Lung (tissue), 12 donors: ENCODE data around the gene PFDN5. TPM values are rescaled to one million over a fixed set of nuclear protein-coding genes. Genes with fewer than 3 reads are reported as not detected.
A peak's percentile ranks its signal among the peaks of the same experiment; 100 is the strongest.

Source experiments
- ATAC-seq: fragments of 200-7000 bp; cut with Tn5 transposase; one replicate; pipeline ENCODE4 v1.9.1; 2020; ENCODE audit warnings: moderate number of reproducible peaks; ENCODE audit not compliant: insufficient read depth, low FRiP score
- DNase-seq, 3 donors: peaks; one replicate each; pipeline ENCODE4 v3.0.0-alpha.2; 2013 to 2017
- H3K27ac ChIP-seq, 2 donors: one replicate each; pipeline ENCODE4 v1.5.1; 2013; ENCODE audit warnings: mild to moderate bottlenecking in 2 of 2, moderate library complexity in 2 of 2, control low read depth in 1 of 2, inconsistent platforms in 1 of 2, low read depth in 1 of 2, low read length in 1 of 2
- H3K27me3 ChIP-seq, 3 donors: one replicate each; pipeline ENCODE4 v1.5.1; 2013; ENCODE audit warnings: low read length in 2 of 3; ENCODE audit not compliant: control insufficient read depth in 3 of 3, insufficient read depth in 3 of 3
- H3K36me3 ChIP-seq, 4 donors: one replicate each; pipeline ENCODE4 v1.5.1; 2013; ENCODE audit warnings: low read length in 4 of 4, mild to moderate bottlenecking in 1 of 4, moderate library complexity in 1 of 4; ENCODE audit not compliant: control insufficient read depth in 4 of 4, insufficient read depth in 4 of 4
- H3K4me1 ChIP-seq, 5 donors: one replicate each; pipeline ENCODE4 v1.5.1; 2013; ENCODE audit warnings: low read length in 5 of 5, mild to moderate bottlenecking in 2 of 5, moderate library complexity in 1 of 5; ENCODE audit not compliant: control insufficient read depth in 5 of 5, insufficient read depth in 5 of 5
- H3K4me3 ChIP-seq: one replicate; pipeline ENCODE4 v1.5.1; 2013; ENCODE audit warnings: mild to moderate bottlenecking, control low read depth, moderate library complexity
- H3K9ac ChIP-seq, 2 donors: one replicate each; pipeline ENCODE4 v1.5.1; 2013; ENCODE audit warnings: low read length in 2 of 2, control low read depth in 1 of 2; ENCODE audit not compliant: insufficient read depth in 1 of 2
- H3K9me3 ChIP-seq, 4 donors: one replicate each; pipeline ENCODE4 v1.5.1; 2013; ENCODE audit warnings: low read length in 3 of 4, mild to moderate bottlenecking in 1 of 4, moderate library complexity in 1 of 4; ENCODE audit not compliant: control insufficient read depth in 4 of 4, insufficient read depth in 3 of 4
- WGBS, 2 donors: extraction: QIAGEN DNeasy Blood & Tissue Kit; methylation state at CpG; one replicate each; pipeline ENCODE4 v1.1.7; 2013; 5-methylcytosine and 5-hydroxymethylcytosine counted together
- polyA plus RNA-seq, 2 donors: library from polyadenylated mRNA; stranded (reverse); fragments of 200-250 nt; gene quantifications; one replicate each; pipeline ENCODE4 v1.2.1, GENCODE V29; 2013
- total RNA-seq, 2 donors: library from RNA; depleted of rRNA in 1 of 2; stranded (reverse); fragments of >200 nt in 1 of 2; gene quantifications; one replicate each; pipeline ENCODE4 v1.2.1, GENCODE V29; 2014 to 2021
- TF ChIP-seq, protein P1 (sequence below): IDR thresholded peaks from 2 replicates; pipeline ENCODE4 v1.5.1; 2012; ENCODE audit warnings: mild to moderate bottlenecking; ENCODE audit errors: control extremely low read depth, extremely low read depth
- donor health status: control.
- donor health status: control.
- donor health status: Bipolar disorder and iron deficiency.
- donor health status: healthy.
- donor health status: DM: yes; HTN: yes; CAD: no.

PFDN5 gene
- total and polyA plus RNA-seq, 4 donors = 351 to 1,722 (median 505) TPM

GRCh38 chr12:53332744-53333143 lies 37.4 kb downstream of the PFDN5 start:
- ATAC-seq (no peak), DNase-seq (no peak)
- 59 to 81% methylated on average over 15 of the region's 15 CpGs for WGBS, 2 donors
- Histone ChIP-seq H3K27ac (no peak overlapping the region), H3K4me3 (no peak overlapping the region), H3K36me3 (no peaks in the 10 kb centered on the region), H3K9ac (peak overlapping the region in 1 of 2 donors; percentile 11), H3K27me3 (peaks cover 0 to 10% (median 0%) of the 10 kb centered on the region in 3 donors), H3K9me3 (no peaks in the 10 kb centered on the region), H3K4me1 (peaks cover 0 to 13% (median 0%) of the 10 kb centered on the region in 5 donors)
- TF ChIP-seq, protein P1, sequence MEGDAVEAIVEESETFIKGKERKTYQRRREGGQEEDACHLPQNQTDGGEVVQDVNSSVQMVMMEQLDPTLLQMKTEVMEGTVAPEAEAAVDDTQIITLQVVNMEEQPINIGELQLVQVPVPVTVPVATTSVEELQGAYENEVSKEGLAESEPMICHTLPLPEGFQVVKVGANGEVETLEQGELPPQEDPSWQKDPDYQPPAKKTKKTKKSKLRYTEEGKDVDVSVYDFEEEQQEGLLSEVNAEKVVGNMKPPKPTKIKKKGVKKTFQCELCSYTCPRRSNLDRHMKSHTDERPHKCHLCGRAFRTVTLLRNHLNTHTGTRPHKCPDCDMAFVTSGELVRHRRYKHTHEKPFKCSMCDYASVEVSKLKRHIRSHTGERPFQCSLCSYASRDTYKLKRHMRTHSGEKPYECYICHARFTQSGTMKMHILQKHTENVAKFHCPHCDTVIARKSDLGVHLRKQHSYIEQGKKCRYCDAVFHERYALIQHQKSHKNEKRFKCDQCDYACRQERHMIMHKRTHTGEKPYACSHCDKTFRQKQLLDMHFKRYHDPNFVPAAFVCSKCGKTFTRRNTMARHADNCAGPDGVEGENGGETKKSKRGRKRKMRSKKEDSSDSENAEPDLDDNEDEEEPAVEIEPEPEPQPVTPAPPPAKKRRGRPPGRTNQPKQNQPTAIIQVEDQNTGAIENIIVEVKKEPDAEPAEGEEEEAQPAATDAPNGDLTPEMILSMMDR = no peak

GRCh38 chr12:53333289-53333688 lies 37.9 kb downstream of the PFDN5 start:
- Histone ChIP-seq H3K9ac (no peak overlapping the region), H3K27ac (no peak overlapping the region), H3K9me3 (no peaks in the 10 kb centered on the region), H3K4me3 (no peak overlapping the region), H3K27me3 (peaks cover 0 to 10% (median 0%) of the 10 kb centered on the region in 3 donors), H3K36me3 (no peaks in the 10 kb centered on the region), H3K4me1 (peaks cover 0 to 8% (median 0%) of the 10 kb centered on the region in 5 donors)
- TF ChIP-seq, protein P1 = no peak
- DNase-seq (no peak), ATAC-seq (no peak)
- 82 to 89% methylated on average over 4 of the region's 4 CpGs for WGBS, 2 donors

DNA sequence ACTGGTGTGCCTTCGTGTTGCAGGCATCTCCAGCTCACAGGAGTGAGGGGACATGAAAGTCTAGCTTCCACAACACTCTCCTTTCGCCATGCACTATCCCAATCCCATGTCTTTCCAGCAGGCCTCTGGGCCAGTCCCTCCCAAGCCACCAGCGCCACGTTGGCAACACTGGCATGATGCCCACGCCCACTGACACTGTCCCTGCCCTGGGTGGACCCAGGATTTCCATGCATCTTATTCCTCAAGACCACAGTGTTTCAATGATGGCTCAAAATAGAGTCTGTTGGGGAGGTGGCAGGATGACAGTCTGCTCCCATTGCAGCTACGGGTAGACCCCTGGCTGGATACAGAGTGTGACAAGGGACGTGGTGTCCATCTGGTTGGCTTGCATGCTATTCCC lies 38.5 kb downstream of the PFDN5 start:
- H3K27ac ChIP-seq = no peak overlapping the region
- H3K9ac ChIP-seq = no peak overlapping the region
- TF ChIP-seq, protein P1 = no peak
- H3K27me3 ChIP-seq = peaks cover 0 to 12% (median 0%) of the 10 kb centered on the region in 3 donors
- no peaks in the 10 kb centered on the region for H3K9me3 ChIP-seq
- ATAC-seq (no peak), DNase-seq (no peak)
- no peaks in the 10 kb centered on the region for H3K36me3 ChIP-seq
- H3K4me3 ChIP-seq = no peak overlapping the region
- WGBS, 2 donors = 75 to 78% methylated on average over 7 of the region's 7 CpGs
- H3K4me1 ChIP-seq = peaks cover 0 to 8% (median 0%) of the 10 kb centered on the region in 5 donors

- 84 to 94% methylated on average over 8 of the region's 8 CpGs for WGBS, 2 donors
- Histone ChIP-seq H3K27me3 (peaks cover 0 to 12% (median 0%) of the 10 kb centered on the region in 3 donors), H3K9me3 (no peaks in the 10 kb centered on the region), H3K36me3 (no peaks in the 10 kb centered on the region), H3K27ac (no peak overlapping the region), H3K4me3 (no peak overlapping the region), H3K9ac (no peak overlapping the region), H3K4me1 (peaks cover 0 to 8% (median 0%) of the 10 kb centered on the region in 5 donors)
- TF ChIP-seq, protein P1 = no peak
- ATAC-seq (no peak), DNase-seq (no peak)
These were observed 39.5 kb downstream of the PFDN5 start for GRCh38 chr12:53334822-53335221.
